Measurements from ENCODE around the gene GPHN. TPM values are rescaled to one million over a fixed set of nuclear protein-coding genes. Genes with fewer than 3 reads are reported as not detected.

The GPHN gene
- total and polyA plus RNA-seq, 2 donors (not counting 3 experiments of a cell fraction or from before 2014, with no cell fraction given), result 5.1 to 23.2 TPM

GRCh38 chr14:67002994-67003753, 495.2 kb downstream of the GPHN start:
- DNase-seq (ENCODE audit: low read depth, low spot score), result no peak
- no peaks in the 10 kb centered on the region for H3K4me1 ChIP-seq (ENCODE audit: control insufficient read depth, extremely low read depth, insufficient read depth, low read length)
- H3K9me1 ChIP-seq (replicated peaks; ENCODE audit: control insufficient read depth, extremely low read depth, insufficient read depth, low read length), result no peaks in the 10 kb centered on the region
- no peak overlapping the region for H3K4me3 ChIP-seq (replicated peaks in 1 of 3; ENCODE audit: insufficient read depth in 1 of 3, low read depth in 1 of 3, low read length in 3 of 3)
- dilution Hi-C loops (cut with MboI; ENCODE audit: extremely low pct_ligation_motif_present, low sequenced_read_pairs), result no loop called here
- TF ChIP-seq GATA2 (IDR thresholded peaks at IDR 0.05; ENCODE audit: insufficient read depth, insufficient read length, low read depth, low read length) (no peak), JUN (IDR thresholded peaks at IDR 0.05; ENCODE audit: borderline replicate concordance, insufficient read depth, insufficient read length, low read depth) (no peak), CTCF (IDR thresholded peaks at IDR 0.05; ENCODE audit: extremely low read depth in 1 of 2, insufficient read depth in 1 of 2, low read depth in 1 of 2, low read length in 2 of 2) (no peak), MYC (IDR thresholded peaks at IDR 0.05; ENCODE audit: low read depth, low read length) (no peak), MAX (IDR thresholded peaks at IDR 0.05; ENCODE audit: insufficient read depth, insufficient read length) (no peak), POLR2AphosphoS5 (IDR thresholded peaks at IDR 0.05; ENCODE audit: insufficient read depth, low read depth, low read length) (no peak), EZH2 (IDR thresholded peaks at IDR 0.05; ENCODE audit: borderline replicate concordance, low read depth, low read length, severe bottlenecking) (no peak), POLR2A (IDR thresholded peaks at IDR 0.05; ENCODE audit: low read depth, low read length) (no peak), FOS (IDR thresholded peaks at IDR 0.05; ENCODE audit: borderline replicate concordance, insufficient read depth, low read length) (no peak)
- no TSS peak for BruUV-seq (replicated peaks)
- H3K27me3 ChIP-seq (ENCODE audit: control insufficient read depth in 2 of 2, insufficient read depth in 2 of 2, low read length in 2 of 2), result no peaks in the 10 kb centered on the region
- intact Hi-C loops (cut with micrococcal nuclease), result no loop called here
- CTCF ChIA-PET, result no interaction called here
- no peaks in the 10 kb centered on the region for H3K9me3 ChIP-seq (replicated peaks; ENCODE audit: control insufficient read depth, insufficient read depth, low read length)
- no peaks in the 10 kb centered on the region for H3K79me2 ChIP-seq (ENCODE audit: control insufficient read depth, insufficient read depth, low read length)
- no peaks in the 10 kb centered on the region for H3K36me3 ChIP-seq (ENCODE audit: control insufficient read depth in 2 of 2, extremely low read depth in 1 of 2, insufficient read depth in 2 of 2, low read length in 2 of 2)
- POLR2A ChIA-PET, result no interaction called here
- H2AFZ ChIP-seq (ENCODE audit: low read depth, low read length), result no peak overlapping the region
- no peak overlapping the region for H3K27ac ChIP-seq (ENCODE audit: insufficient read depth, low read depth, low read length)
- no peak overlapping the region for H3K4me2 ChIP-seq (ENCODE audit: insufficient read depth, low read length)
- H3K9ac ChIP-seq (replicated peaks; ENCODE audit: extremely low read depth, insufficient read depth, low read length), result no peak overlapping the region
- H4K20me1 ChIP-seq (replicated peaks; ENCODE audit: control insufficient read depth, extremely low read depth, insufficient read depth, low read length), result no peaks in the 10 kb centered on the region
- FAIRE-seq, result no peak
